Heart left ventricle (tissue), 13 donors: ENCODE data around the gene TAP1.

ENCODE experiments used
- CTCF ChIP-seq, 12 donors: fragments of 200-600 bp; sonication (generic) in 4 of 12; IDR thresholded peaks; one replicate each; pipeline versions ENCODE4 v1.5.0 to v1.8.0; 2018 to 2022; ENCODE audit warnings: antibody characterized with exemption in 12 of 12, mild to moderate bottlenecking in 5 of 12
- POLR2A ChIP-seq, 2 donors: fragments of 450-650 bp; IDR thresholded peaks; one replicate each; pipeline ENCODE4 v1.6.1; 2017; ENCODE audit warnings: antibody characterized with exemption in 2 of 2, mild to moderate bottlenecking in 2 of 2, moderate library complexity in 2 of 2
- donor health status: ischemic (EF 13 %, LVEDD 7.1; RV severe dilation, severe dysfunction).
- donor health status: DM: no; HTN: yes; CAD: no.
- donor health status: DM: no; HTN: no; CAD: no.
- donor health status: ischemic (EF 25% LVEDD 6.9; RV normal size, moderate dysfunction).
- donor health status: ischemic (EF 25% LVEDD 5.7; RV mildly dilated, moderate dysfunction).
- donor health status: ischemic (EF 35%, LVEDD 5.7; RV mildly dilated, moderate dysfunction).
- donor health status: nonischemic (EF 11% LVEDD 7.7; RV severe dilation, severe dysfunction).
- donor health status: DM: yes; HTN: yes; CAD: no.
- donor health status: PGD.
- donor health status: ischemic (EF 29% LVEDD 5.4; RV normal size, mild dysfunction).
- donor health status: nonischemic (EF 23%, LVEDD 6.1; RV moderate dilation, normal function).

- TF ChIP-seq CTCF (IDR thresholded peaks at IDR 0.05) (no peak), POLR2A (IDR thresholded peaks at IDR 0.05) (no peak)
These were observed 36.0 kb upstream of the TAP1 start for GRCh38 chr6:32889533-32889932.
